SKM-1 (cell line): ENCODE measurements around the gene MT1M.
"Not testable (repeated sequence)": the region's sequence is repeated elsewhere in the genome, so short reads cannot be mapped to it uniquely, and the experiment has no call there.

Experiments used
- DNase-seq: peaks from one replicate; lab custom pipeline; 2025; ENCODE audit not compliant: unreplicated experiment; lab: John Stamatoyannopoulos, UW

Gene MT1M

GRCh38 chr16:56645838-56646237 lies 13.4 kb downstream of the MT1M start:
- no peak for DNase-seq

GRCh38 chr16:56647641-56648431 lies 15.4 kb downstream of the MT1M start:
- DNase-seq = no peak

GRCh38 chr16:56649271-56649670 lies 16.8 kb downstream of the MT1M start:
- no peak for DNase-seq

- no peak for DNase-seq
These were observed 17.4 kb downstream of the MT1M start for GRCh38 chr16:56649820-56650219.

- no peak for DNase-seq
These were observed 19.1 kb downstream of the MT1M start, which contains the start of gene MT1B for GRCh38 chr16:56651586-56651985. Gene MT1B, plus strand, starts transcription at chr16:56651886. Its CDS starts 68 bp downstream, at chr16:56651954.

GRCh38 chr16:56652600-56652999 lies 20.1 kb downstream of the MT1M start:
- no peak for DNase-seq

GRCh38 chr16:56653218-56653617 lies 20.8 kb downstream of the MT1M start:
- DNase-seq = no peak

GRCh38 chr16:56657555-56658326 lies 25.3 kb downstream of the MT1M start, which contains the start of gene MT1F:
Gene MT1F, plus strand, starts transcription at chr16:56657959. Its CDS starts 100 bp downstream, at chr16:56658059.
- peak; percentile 23 for DNase-seq

- no peak for DNase-seq
These were observed 25.9 kb downstream of the MT1M start for GRCh38 chr16:56658327-56658875.

- DNase-seq = no peak
These were observed 30.2 kb downstream of the MT1M start for GRCh38 chr16:56662357-56663354.

- DNase-seq = no peak
These were observed 32.0 kb downstream of the MT1M start for GRCh38 chr16:56664506-56664905.

- not testable (repeated sequence) for DNase-seq
These were observed 33.1 kb downstream of the MT1M start for GRCh38 chr16:56665286-56666261.

- DNase-seq = no peak
These were observed 35.4 kb downstream of the MT1M start, which contains the start of gene MT1G for GRCh38 chr16:56667581-56668571. Gene MT1G, minus strand, starts transcription at chr16:56668065. Its CDS starts 72 bp downstream, at chr16:56667993.

GRCh38 chr16:56669005-56669839 lies 36.8 kb downstream of the MT1M start, which contains the start of gene MT1H:
Gene MT1H, plus strand, starts transcription at chr16:56669814. Its CDS starts 71 bp downstream, at chr16:56669885.
- DNase-seq = no peak

GRCh38 chr16:56669840-56670619 lies 37.6 kb downstream of the MT1M start:
- no peak for DNase-seq

- no peak for DNase-seq
These were observed 38.1 kb downstream of the MT1M start for GRCh38 chr16:56670620-56670934.
